Gastroesophageal sphincter (tissue), 3 donors: Measurements from ENCODE around the gene DEAF1.

ENCODE experiments used
- CTCF ChIP-seq, 4 experiments: fragments of 200-600 bp in 2 of 4; fragments of 450-650 bp in 2 of 4; sonication (generic) in 1 of 4; IDR thresholded peaks; one replicate each; pipeline ENCODE4 v1.5.1; 2017 to 2019; ENCODE audit warnings: antibody characterized with exemption in 4 of 4, mild to moderate bottlenecking in 2 of 4, moderate library complexity in 2 of 4
- EP300 ChIP-seq: sonication (generic); formaldehyde crosslinking; IDR thresholded peaks from one replicate; pipeline ENCODE4 v1.6.1; 2017; ENCODE audit warnings: antibody characterized with exemption, mild to moderate bottlenecking
- POLR2A ChIP-seq, 2 donors: fragments of 450-650 bp; IDR thresholded peaks; one replicate each; pipeline ENCODE4 v1.6.1; 2017; ENCODE audit warnings: antibody characterized with exemption in 2 of 2, mild to moderate bottlenecking in 2 of 2, moderate library complexity in 1 of 2

GRCh38 chr11:609341-609811 lies 85.6 kb downstream of the DEAF1 start:
- TF ChIP-seq CTCF (IDR thresholded peaks at IDR 0.05), result no peak
- no peak for TF ChIP-seq POLR2A (IDR thresholded peaks at IDR 0.05)
- no peak for TF ChIP-seq EP300
